Hair follicular keratinocyte (primary cell): ENCODE measurements around the gene RAP1GAP. TPM values are rescaled to one million over a fixed set of nuclear protein-coding genes. Genes with fewer than 3 reads are reported as not detected.

Experiments used
- total RNA-seq: library from RNA; depleted of rRNA; stranded (reverse); fragments of >200 nt; gene quantifications from 2 replicates; pipeline ENCODE4 v1.2.3, GENCODE V29; 2015

RAP1GAP gene
- total RNA-seq, result 0.23 and 0.95 TPM in 2 replicates

GRCh38 chr1:21669258-21670058 is at the start of gene RAP1GAP:
RAP1GAP (minus strand) TSS chr1:21669357; CDS start chr1:21620032, 49,325 bp downstream.

Other genes with a start within 250 kb of the RAP1GAP start
- gene NBPF3, start 229.2 kb downstream of the RAP1GAP start, total RNA-seq, result 13.8 and 15.0 TPM in 2 replicates
- not detected in 2 replicates for gene ALPL, start 159.9 kb downstream of the RAP1GAP start, total RNA-seq
- 14.9 and 20.0 TPM in 2 replicates for gene USP48, start 113.8 kb upstream of the RAP1GAP start, total RNA-seq
- gene LDLRAD2, start 142.9 kb upstream of the RAP1GAP start, total RNA-seq, result not detected in 2 replicates